Activated CD4-positive, alpha-beta memory T cell treated with anti-CD3 and anti-CD28 coated beads, Interleukin-2, amount 10 ng/mL, durations not matched to agents 7 days and 5 days (primary cell): Measurements from ENCODE around the gene NOS1AP. TPM values are rescaled to one million over a fixed set of nuclear protein-coding genes. Genes with fewer than 3 reads are reported as not detected.

Experiments
- CTCF ChIA-PET: fragments of 350-600 bp; sonication (Branson Sonifier 250); formaldehyde crosslinking; loops from one replicate; lab custom pipeline; 2021; ENCODE audit warnings: antibody characterized with exemption, inconsistent platforms; lab: Charles Lee
- POLR2A ChIA-PET: fragments of 350-600 bp; sonication (Branson Sonifier 250); formaldehyde crosslinking; loops from one replicate; lab custom pipeline; 2021; ENCODE audit warnings: antibody characterized with exemption; lab: Charles Lee
- DNase-seq: peaks from one replicate; pipeline ENCODE4 v3.0.0-alpha.2; 2020
- H3K27ac Mint-ChIP-seq: one replicate; pipeline ENCODE4 v1.8.0; 2021; ENCODE audit warnings: mild to moderate bottlenecking, mixed read lengths
- H3K27me3 Mint-ChIP-seq: one replicate; pipeline ENCODE4 v1.8.0; 2021; ENCODE audit warnings: mixed read lengths
- H3K36me3 Mint-ChIP-seq: one replicate; pipeline ENCODE4 v1.8.0; 2021; ENCODE audit warnings: low read depth, mixed read lengths
- H3K4me1 Mint-ChIP-seq: one replicate; pipeline ENCODE4 v1.8.0; 2021; ENCODE audit warnings: mixed read lengths
- H3K4me3 Mint-ChIP-seq: one replicate; pipeline ENCODE4 v1.8.0; 2021; ENCODE audit warnings: mild to moderate bottlenecking, mixed read lengths
- H3K9me3 Mint-ChIP-seq: one replicate; pipeline ENCODE4 v1.8.0; 2021; ENCODE audit warnings: mixed read lengths
- total RNA-seq, 2 experiments: library from RNA; stranded (reverse); gene quantifications; one replicate each; pipeline ENCODE4 v1.2.3, GENCODE V29; 2021

Gene NOS1AP
- total RNA-seq, 2 experiments from 2014 or later: 0.08 TPM; not detected in 1

GRCh38 chr1:162369571-162369970 lies 300.1 kb downstream of the NOS1AP start:
- Mint-ChIP-seq H3K4me1 (no peaks in the 10 kb centered on the region), H3K27ac (no peak overlapping the region), H3K27me3 (peaks cover 1% of the 10 kb centered on the region), H3K4me3 (no peak overlapping the region), H3K9me3 (no peaks in the 10 kb centered on the region), H3K36me3 (no peaks in the 10 kb centered on the region)
- no peak for DNase-seq
- POLR2A ChIA-PET: no interaction called here
- CTCF ChIA-PET: no interaction called here

DNA sequence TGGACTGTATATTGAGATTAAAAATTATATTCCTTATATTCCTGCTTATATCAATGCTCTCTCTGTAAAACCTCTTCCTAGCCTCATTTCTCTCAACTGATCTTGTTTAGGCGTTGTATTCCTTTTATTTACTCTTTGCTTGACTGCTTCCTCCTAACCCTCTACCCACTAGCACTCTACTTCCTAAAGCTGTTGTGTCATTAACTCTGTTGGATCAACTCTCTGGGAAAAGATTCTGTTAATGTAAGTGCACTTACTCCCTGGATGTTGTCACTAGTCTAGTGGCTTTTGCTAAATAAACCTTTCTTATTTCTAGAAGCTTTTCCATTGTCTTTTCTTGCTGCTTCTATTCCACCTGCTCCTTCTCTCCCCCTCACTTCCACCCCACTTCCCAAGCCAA lies 300.7 kb downstream of the NOS1AP start:
- POLR2A ChIA-PET: no interaction called here
- CTCF ChIA-PET: no interaction called here
- no peak overlapping the region for H3K27ac Mint-ChIP-seq
- no peaks in the 10 kb centered on the region for H3K27me3 Mint-ChIP-seq
- no peaks in the 10 kb centered on the region for H3K9me3 Mint-ChIP-seq
- H3K4me1 Mint-ChIP-seq: no peaks in the 10 kb centered on the region
- DNase-seq: no peak
- no peak overlapping the region for H3K4me3 Mint-ChIP-seq
- no peaks in the 10 kb centered on the region for H3K36me3 Mint-ChIP-seq

- Mint-ChIP-seq H3K9me3 (no peaks in the 10 kb centered on the region), H3K27ac (no peak overlapping the region), H3K27me3 (no peaks in the 10 kb centered on the region), H3K36me3 (no peaks in the 10 kb centered on the region), H3K4me3 (no peak overlapping the region), H3K4me1 (no peaks in the 10 kb centered on the region)
- ChIA-PET CTCF (no interaction called here), POLR2A (no interaction called here)
- DNase-seq: no peak
These were observed 301.2 kb downstream of the NOS1AP start for GRCh38 chr1:162370721-162371120.

- Mint-ChIP-seq H3K27me3 (no peaks in the 10 kb centered on the region), H3K4me1 (no peaks in the 10 kb centered on the region), H3K4me3 (no peak overlapping the region), H3K9me3 (no peaks in the 10 kb centered on the region), H3K27ac (no peak overlapping the region), H3K36me3 (no peaks in the 10 kb centered on the region)
- CTCF ChIA-PET: no interaction called here
- POLR2A ChIA-PET: no interaction called here
- DNase-seq: no peak
These were observed 302.1 kb downstream of the NOS1AP start for GRCh38 chr1:162371611-162372010.

GRCh38 chr1:162372159-162373071 lies 302.9 kb downstream of the NOS1AP start:
- Mint-ChIP-seq H3K36me3 (no peaks in the 10 kb centered on the region), H3K9me3 (no peaks in the 10 kb centered on the region), H3K27ac (no peak overlapping the region), H3K4me1 (no peaks in the 10 kb centered on the region), H3K27me3 (no peaks in the 10 kb centered on the region), H3K4me3 (no peak overlapping the region)
- CTCF ChIA-PET: no interaction called here
- POLR2A ChIA-PET: no interaction called here
- DNase-seq: no peak

DNA sequence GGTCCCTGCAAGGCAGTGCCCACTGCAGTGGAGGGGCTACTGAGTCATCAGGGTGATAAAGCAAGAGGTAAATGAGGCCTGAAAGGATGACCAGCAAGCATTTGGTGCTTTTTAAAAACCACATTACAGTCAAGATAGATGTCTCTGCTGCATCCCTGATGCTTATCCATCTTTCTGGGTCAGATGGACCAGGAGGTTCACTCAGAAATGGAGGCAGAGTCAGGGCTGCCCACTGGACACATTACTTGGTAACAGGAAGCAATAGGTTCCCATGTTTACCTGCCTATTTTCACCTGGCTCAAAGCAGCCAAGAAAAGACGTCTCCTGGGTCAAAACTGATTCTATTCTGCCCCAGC lies 303.6 kb downstream of the NOS1AP start:
- H3K4me1 Mint-ChIP-seq: no peaks in the 10 kb centered on the region
- H3K27me3 Mint-ChIP-seq: no peaks in the 10 kb centered on the region
- POLR2A ChIA-PET: no interaction called here
- no peaks in the 10 kb centered on the region for H3K9me3 Mint-ChIP-seq
- CTCF ChIA-PET: no interaction called here
- no peaks in the 10 kb centered on the region for H3K36me3 Mint-ChIP-seq
- DNase-seq: no peak
- H3K27ac Mint-ChIP-seq: no peak overlapping the region
- no peak overlapping the region for H3K4me3 Mint-ChIP-seq

- H3K9me3 Mint-ChIP-seq: no peaks in the 10 kb centered on the region
- no peak overlapping the region for H3K4me3 Mint-ChIP-seq
- no peak overlapping the region for H3K27ac Mint-ChIP-seq
- no peaks in the 10 kb centered on the region for H3K36me3 Mint-ChIP-seq
- no peak for DNase-seq
- CTCF ChIA-PET: no interaction called here
- no peaks in the 10 kb centered on the region for H3K27me3 Mint-ChIP-seq
- POLR2A ChIA-PET: no interaction called here
- no peaks in the 10 kb centered on the region for H3K4me1 Mint-ChIP-seq
These were observed 304.2 kb downstream of the NOS1AP start for GRCh38 chr1:162373541-162374260.

DNA sequence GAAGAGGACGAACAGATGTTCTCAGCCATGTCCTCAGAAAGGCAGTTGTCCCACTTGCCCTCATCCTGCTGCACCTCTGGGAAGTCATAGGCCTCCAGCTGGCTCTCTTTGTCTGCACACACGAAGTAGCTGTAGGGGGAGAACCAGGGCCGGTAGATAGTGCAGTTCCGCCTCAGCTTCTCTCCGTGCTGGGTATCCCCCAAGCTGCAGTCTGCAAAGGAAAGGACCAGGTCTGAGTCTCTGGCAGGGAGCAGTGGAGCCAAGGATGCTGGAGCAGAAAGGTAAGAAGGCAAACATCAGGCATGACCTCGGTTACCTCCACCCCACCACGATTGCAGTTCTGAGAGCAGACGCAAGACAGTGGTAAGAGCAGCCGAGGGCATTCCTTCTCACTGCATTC lies 304.9 kb downstream of the NOS1AP start:
- ChIA-PET CTCF (no interaction called here), POLR2A (no interaction called here)
- Mint-ChIP-seq H3K27ac (no peak overlapping the region), H3K9me3 (no peaks in the 10 kb centered on the region), H3K36me3 (no peaks in the 10 kb centered on the region), H3K4me3 (no peak overlapping the region), H3K27me3 (peaks cover 2% of the 10 kb centered on the region), H3K4me1 (no peaks in the 10 kb centered on the region)
- DNase-seq: no peak

DNA sequence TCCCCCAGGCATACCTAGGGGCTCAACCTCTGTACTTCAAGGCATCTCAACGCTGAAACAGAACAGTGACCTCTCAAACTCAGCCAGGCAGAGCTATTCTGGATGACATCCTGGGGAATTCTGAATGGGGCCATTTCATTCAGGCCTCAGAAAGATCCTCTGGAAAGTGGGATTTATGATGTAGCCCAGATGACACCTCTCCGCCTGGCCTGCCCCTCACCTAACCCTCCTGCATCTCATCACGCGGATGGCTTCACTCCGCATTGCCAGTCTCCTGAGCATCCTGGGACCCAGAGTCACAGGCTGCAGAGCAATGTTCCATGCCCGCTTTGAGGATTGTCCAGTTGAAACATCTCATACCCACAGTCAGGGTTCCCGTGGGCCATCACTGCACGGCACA lies 306.0 kb downstream of the NOS1AP start:
- H3K27me3 Mint-ChIP-seq: peaks cover 2% of the 10 kb centered on the region
- no peak overlapping the region for H3K27ac Mint-ChIP-seq
- H3K9me3 Mint-ChIP-seq: no peaks in the 10 kb centered on the region
- CTCF ChIA-PET: no interaction called here
- no peak for DNase-seq
- H3K4me3 Mint-ChIP-seq: no peak overlapping the region
- no peaks in the 10 kb centered on the region for H3K36me3 Mint-ChIP-seq
- POLR2A ChIA-PET: no interaction called here
- no peaks in the 10 kb centered on the region for H3K4me1 Mint-ChIP-seq

- Mint-ChIP-seq H3K4me3 (no peak within 1 kb of the TSS), H3K9me3 (no peaks in the 10 kb centered on the region)
- no peak for DNase-seq
These were observed 307.2 kb downstream of the NOS1AP start, which contains the start of gene SPATA46 for GRCh38 chr1:162376691-162377090. SPATA46 (minus strand) TSS chr1:162376854; CDS start chr1:162376790, 64 bp downstream.

DNA sequence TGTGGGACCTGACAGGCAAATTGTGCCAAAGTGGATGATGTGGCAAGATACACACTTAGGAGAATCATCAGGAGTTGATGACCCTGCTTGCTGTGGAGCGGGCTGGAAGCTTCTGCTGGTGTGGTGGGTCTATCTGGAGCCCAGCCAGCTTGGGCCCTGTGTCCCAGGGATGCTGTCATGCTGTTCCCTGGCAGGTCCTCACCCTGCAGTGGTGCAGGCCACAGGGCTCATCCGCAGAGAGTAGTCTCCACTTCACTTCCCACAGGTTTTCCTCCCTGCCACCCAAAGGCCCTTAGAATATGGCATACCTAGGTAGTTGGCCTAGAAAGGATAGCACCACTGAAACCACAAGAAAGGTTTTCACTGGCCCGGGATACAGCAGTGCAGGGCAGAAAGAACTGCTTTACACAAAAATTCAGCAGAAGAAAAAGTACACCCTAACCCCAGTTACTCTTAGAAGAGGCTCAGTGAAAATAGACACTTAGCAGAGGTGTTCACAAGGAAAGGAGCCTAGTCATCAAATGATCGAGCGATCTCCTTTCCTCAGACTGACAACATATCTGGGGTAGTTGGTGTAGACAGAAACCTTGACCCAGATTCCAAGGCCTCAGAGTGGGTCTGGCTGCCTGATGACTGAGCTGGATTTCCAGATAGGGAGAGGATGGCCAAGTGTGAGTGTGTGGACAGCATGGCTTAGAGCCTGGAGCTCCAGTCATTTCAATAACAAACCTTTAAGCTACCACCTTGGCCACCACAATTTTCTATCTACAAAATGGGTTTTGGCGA lies 310.8 kb downstream of the NOS1AP start:
- POLR2A ChIA-PET: no interaction called here
- peaks cover 2% of the 10 kb centered on the region for H3K27me3 Mint-ChIP-seq
- no peaks in the 10 kb centered on the region for H3K4me1 Mint-ChIP-seq
- H3K27ac Mint-ChIP-seq: no peak overlapping the region
- DNase-seq: no peak
- no peaks in the 10 kb centered on the region for H3K36me3 Mint-ChIP-seq
- CTCF ChIA-PET: interaction anchor here (0.9 kb wide), 1 partner anchor 324 kb away, joined by 3 read pairs; no protein-coding TSS in a partner anchor
- no peaks in the 10 kb centered on the region for H3K9me3 Mint-ChIP-seq
- H3K4me3 Mint-ChIP-seq: no peak overlapping the region

More at GRCh38 chr1:162376691-162377090, 307.2 kb downstream of the NOS1AP start, which contains the start of gene SPATA46:
- Mint-ChIP-seq H3K36me3 (no peaks in the 10 kb centered on the region), H3K27ac (no peak within 1 kb of the TSS), H3K27me3 (peaks cover 2% of the 10 kb centered on the region), H3K4me1 (no peaks in the 10 kb centered on the region)
- ChIA-PET POLR2A (no interaction called here), CTCF (no interaction called here)

GRCh38 chr1:162381383-162381782 lies 311.9 kb downstream of the NOS1AP start, which contains the start of gene C1orf226:
C1orf226 (plus strand) TSS chr1:162381728; CDS start chr1:162381902, 174 bp downstream.
- no peaks in the 10 kb centered on the region for H3K36me3 Mint-ChIP-seq
- no peaks in the 10 kb centered on the region for H3K4me1 Mint-ChIP-seq
- ChIA-PET POLR2A (no interaction called here), CTCF (interaction anchor here (0.9 kb wide), 1 partner anchor 325 kb away, joined by 3 read pairs; no protein-coding TSS in a partner anchor)
- H3K27me3 Mint-ChIP-seq: peaks cover 2% of the 10 kb centered on the region
- no peak within 1 kb of the TSS for H3K27ac Mint-ChIP-seq
- no peaks in the 10 kb centered on the region for H3K9me3 Mint-ChIP-seq
- no peak for DNase-seq
- no peak within 1 kb of the TSS for H3K4me3 Mint-ChIP-seq
